Stimulated activated CD4-positive, alpha-beta T cell treated with anti-CD3 and anti-CD28 coated beads, Interleukin-2, amount 100 ng/mL, for 48 hours (primary cell): ENCODE results near the gene NOB1.
A peak's percentile ranks its signal among the peaks of the same experiment; 100 is the strongest.
"Not testable (repeated sequence)": the region's sequence is repeated elsewhere in the genome, so short reads cannot be mapped to it uniquely, and the experiment has no call there.

ENCODE experiments used
- DNase-seq, 2 donors: peaks; one replicate each; pipeline ENCODE4 v3.0.0-alpha.2; 2020

NOB1 gene

GRCh38 chr16:69754469-69755310 lies at the start of gene NOB1:
TSS of gene NOB1 (minus strand) at chr16:69754926. CDS start at chr16:69754910, 16 bp downstream.
- DNase-seq, result peak; percentile 95 to 97

GRCh38 chr16:69804297-69804696 lies 49.6 kb upstream of the NOB1 start:
- DNase-seq, result no peak

DNA sequence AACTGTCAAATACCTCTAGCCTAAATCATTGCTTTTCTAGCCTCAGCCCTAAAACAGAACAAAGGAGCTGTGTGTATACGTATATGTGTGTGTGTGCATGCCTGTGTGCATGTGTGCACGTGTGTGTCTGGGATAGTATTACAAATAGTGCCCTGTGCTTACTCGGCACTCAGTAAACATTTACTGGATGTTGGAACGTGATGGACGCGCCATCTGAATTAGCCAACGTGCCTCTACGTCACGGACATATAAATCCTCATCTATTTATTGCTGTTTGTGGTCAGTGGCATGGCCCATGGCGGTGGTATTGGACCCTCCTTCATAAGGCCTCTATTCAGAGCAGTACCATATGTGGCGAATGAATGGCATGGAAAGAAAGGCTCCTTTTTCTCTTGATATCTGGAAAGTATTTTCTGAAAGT lies 44.9 kb upstream of the NOB1 start:
- DNase-seq, result no peak

DNA sequence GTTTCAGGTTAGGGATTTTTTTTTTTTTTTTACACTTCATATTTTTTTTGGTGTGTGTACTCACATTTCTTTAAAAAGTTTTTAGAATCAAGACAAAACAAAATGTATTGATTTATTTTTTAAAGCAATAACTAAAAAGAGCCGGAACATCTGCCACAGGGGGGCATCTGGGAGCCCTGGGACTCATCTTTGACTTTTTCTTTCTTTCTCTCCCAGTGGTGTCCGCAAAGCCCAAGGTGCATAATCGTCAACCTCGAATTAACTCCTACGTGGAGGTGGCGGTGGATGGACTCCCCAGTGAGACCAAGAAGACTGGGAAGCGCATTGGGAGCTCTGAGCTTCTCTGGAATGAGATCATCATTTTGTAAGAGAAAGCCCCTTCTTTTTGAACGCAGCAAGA lies 43.7 kb upstream of the NOB1 start:
- DNase-seq, result no peak

GRCh38 chr16:69796285-69797118 lies 41.8 kb upstream of the NOB1 start:
- peak in 1 of 2 donors; percentile 6 for DNase-seq

DNA sequence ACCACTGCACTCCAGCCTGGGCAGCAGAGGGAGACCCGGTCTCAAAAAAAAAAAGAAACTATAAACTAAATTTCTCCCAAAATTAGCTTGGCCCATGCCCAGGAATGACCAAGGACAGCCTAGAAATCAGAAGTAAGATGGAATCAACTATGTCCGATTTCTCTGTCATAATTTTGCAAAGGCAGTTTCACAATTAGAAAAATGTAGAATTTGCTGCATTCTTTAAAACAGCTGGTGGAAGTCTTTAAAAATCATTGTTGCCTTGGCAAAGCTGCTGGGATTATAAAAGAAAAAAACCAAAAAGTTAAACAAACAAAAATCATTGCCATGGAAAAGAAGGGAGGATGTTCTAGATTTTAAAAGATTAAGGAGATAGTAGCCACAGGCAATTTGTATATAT lies 39.8 kb upstream of the NOB1 start:
- no peak for DNase-seq

DNA sequence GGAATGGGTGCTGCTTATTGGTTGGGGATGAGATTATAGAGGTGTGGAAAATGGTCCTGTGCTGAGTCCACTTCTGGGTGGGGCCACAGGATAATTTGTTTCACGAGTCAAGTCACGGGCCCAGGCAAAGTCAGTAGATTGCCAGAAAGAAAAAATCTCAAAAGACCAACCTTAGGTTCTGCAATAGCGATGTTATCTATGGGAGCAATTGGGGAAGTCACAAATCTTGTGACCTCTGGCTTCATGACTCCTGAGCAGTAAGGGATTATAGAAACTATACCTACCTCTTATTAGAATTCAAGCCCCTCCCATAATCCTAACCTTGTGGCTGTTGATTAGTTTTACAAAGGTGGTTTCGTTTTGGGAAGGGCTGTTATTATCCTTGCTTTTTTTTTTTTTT lies 38.8 kb upstream of the NOB1 start:
- no peak for DNase-seq

GRCh38 chr16:69791391-69791847 lies 36.7 kb upstream of the NOB1 start:
- not testable (repeated sequence) for DNase-seq

DNA sequence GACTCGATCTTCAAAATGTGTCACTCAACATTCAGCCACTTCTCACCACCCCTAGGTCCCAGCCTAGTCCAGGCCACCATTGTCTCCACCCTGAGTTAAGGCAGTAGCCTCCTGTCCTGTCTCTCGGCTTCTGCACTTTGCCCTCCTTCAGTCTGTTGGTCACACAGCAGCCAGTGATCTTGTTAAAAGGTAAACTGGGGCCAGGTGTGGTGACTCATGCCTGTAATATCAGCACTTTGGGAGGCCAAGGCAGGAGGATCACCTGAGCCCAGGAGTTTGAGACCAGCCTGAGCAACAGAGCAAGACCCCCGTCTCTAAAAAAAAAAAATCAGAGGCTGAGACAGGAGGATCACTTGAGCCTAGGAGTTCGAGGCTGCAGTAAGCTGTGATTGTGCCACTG lies 33.2 kb upstream of the NOB1 start:
- no peak for DNase-seq

DNA sequence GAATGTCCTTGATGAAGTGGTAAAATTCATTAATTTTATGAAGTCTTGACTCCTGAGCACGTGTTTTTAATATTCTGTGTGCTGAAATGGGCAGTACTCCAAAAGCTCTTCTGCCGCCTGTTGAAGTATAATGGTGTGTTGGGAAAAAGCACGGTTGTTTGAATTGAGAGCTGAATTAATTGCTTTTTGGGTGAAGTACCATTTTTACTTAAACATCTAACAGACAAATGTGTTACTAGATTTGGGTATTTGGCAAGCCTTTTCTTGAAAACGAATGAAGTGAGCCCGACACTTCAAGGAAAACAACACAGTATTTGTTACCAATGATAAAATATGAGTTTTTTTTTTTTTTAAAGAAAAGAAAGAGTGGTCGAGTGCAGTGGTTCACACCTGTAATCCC lies 29.9 kb upstream of the NOB1 start:
- no peak for DNase-seq

GRCh38 chr16:69781118-69781517 lies 26.4 kb upstream of the NOB1 start:
- no peak for DNase-seq

DNA sequence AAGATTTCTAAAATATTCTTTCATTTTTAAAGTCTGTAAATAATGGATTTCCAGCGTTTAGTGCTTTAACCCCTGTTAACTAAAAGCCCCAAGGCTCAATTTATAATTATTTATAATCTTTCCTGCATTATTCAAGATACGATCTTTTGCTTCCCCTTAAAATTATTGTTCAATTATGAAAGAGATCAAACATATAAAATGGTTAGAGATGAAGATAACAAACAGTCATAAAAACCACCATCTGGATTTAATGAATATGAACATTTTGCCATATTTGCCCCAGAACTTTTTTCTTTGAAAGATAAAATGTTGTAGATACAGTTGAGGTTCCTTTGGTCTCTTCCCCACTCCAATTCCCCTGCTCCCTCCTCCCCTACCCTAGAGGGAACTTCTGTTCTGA lies 25.0 kb upstream of the NOB1 start:
- no peak for DNase-seq

- no peak for DNase-seq
These were observed 20.8 kb upstream of the NOB1 start for GRCh38 chr16:69775563-69775962.

GRCh38 chr16:69773260-69773947 lies 18.7 kb upstream of the NOB1 start:
- DNase-seq, result no peak

DNA sequence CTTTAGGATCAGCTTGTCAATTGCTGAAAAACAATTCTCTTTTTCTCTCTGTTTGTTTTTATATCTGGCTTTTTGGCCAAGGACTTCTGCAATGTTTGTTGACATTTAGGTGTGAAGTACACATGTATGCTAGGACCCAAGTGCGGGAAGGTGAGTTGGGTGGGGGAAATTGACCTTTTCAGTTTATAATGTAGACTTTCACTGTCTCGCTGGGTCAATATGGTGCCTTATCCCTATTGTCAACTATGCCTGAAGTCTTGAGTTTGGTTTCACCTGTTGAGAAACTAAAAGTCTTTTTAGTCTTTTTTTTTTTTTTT lies 16.9 kb upstream of the NOB1 start:
- DNase-seq, result no peak

GRCh38 chr16:69769404-69769803 lies 14.7 kb upstream of the NOB1 start:
- no peak for DNase-seq

DNA sequence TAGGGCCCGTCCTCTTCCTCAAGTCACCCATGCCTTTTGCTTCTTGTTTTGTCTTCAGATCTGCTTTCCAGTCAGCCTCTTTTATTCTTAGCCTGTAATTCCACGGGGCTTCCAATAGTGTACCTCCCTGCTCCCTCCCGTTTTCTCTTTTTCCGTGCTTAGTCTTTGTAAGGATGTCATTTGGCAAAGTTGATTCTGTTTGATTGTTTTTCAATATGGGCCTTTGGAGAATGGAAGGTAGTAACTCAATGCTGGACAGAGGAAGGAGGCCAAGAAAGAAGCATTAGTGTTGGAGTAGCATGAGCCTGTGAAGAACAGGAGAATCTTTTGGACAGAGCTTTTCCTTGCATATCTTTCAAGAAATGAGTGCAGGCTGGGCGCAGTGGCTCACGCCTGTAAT lies 13.9 kb upstream of the NOB1 start:
- no peak for DNase-seq

- no peak for DNase-seq
These were observed 12.9 kb upstream of the NOB1 start for GRCh38 chr16:69767459-69768229.

- no peak for DNase-seq
These were observed 8.8 kb upstream of the NOB1 start for GRCh38 chr16:69763599-69763942.

DNA sequence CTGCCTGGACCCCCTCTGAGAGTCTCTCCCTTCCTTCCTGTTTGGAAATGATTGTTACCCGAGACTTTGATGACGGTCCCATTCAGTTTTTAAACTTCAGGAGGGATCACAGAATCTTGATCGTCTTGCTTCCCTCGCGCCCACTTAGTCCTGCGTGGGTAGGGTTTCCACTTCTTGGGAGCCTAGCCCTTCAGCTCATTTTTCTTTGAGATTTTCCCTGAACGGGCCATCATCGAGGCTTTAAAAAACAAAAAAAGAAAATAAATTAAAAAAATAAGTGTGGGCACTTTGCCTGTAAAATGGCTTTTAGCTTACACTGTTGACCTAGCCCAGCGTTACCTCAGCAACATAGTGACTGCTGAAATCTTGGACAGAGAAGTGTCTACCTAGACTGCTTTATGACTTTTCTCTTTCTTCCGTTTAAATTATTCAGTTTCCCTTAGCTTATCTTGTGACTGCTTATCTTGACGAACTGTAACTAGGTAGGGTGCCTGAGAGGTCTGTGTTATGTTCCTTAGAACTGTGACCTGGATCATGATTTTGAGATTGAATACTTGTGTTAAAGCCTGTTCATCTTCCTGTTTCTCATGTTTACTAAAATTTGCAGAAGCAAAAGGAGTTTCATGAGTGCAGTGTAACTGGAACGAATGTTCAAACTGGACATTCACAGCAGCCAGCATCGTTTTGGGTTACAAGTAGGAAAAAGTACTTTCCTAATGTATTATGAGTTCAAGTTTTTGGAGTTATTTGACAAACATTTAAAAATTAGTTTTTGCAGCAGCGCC lies 8.3 kb upstream of the NOB1 start:
- no peak for DNase-seq

GRCh38 chr16:69761983-69762813 lies 7.5 kb upstream of the NOB1 start, which contains the start of gene WWP2:
TSS of gene WWP2 (plus strand) at chr16:69762332. CDS start at chr16:69787011, 24,679 bp downstream.
- peak; percentile 66 to 72 for DNase-seq
